GM21360 (cell line): ENCODE measurements around the gene AHNAK.

Experiments used
- ATAC-seq: cut with Tn5 transposase; IDR thresholded peaks from one replicate; pipeline ENCODE4 v1.9.1; 2021; ENCODE audit warnings: mild to moderate bottlenecking, moderate library complexity; ENCODE audit not compliant: unreplicated experiment

The AHNAK gene

GRCh38 chr11:62418136-62418535 lies 128.5 kb downstream of the AHNAK start:
- no peak for ATAC-seq

- ATAC-seq: no peak
These were observed 130.0 kb downstream of the AHNAK start for GRCh38 chr11:62416596-62416995.

GRCh38 chr11:62413060-62413696 lies 133.4 kb downstream of the AHNAK start:
- ATAC-seq: no peak

GRCh38 chr11:62411524-62411923 lies 135.1 kb downstream of the AHNAK start:
- ATAC-seq: no peak

- no peak for ATAC-seq
These were observed 135.6 kb downstream of the AHNAK start for GRCh38 chr11:62410972-62411371.

- no peak for ATAC-seq
These were observed 136.8 kb downstream of the AHNAK start for GRCh38 chr11:62409831-62410230.

- no peak for ATAC-seq
These were observed 140.6 kb downstream of the AHNAK start for GRCh38 chr11:62406034-62406433.

GRCh38 chr11:62404901-62405300 lies 141.7 kb downstream of the AHNAK start:
- ATAC-seq: no peak

- ATAC-seq: no peak
These were observed 142.2 kb downstream of the AHNAK start for GRCh38 chr11:62404435-62404834.

GRCh38 chr11:62402960-62403730 lies 143.5 kb downstream of the AHNAK start:
- ATAC-seq: no peak

GRCh38 chr11:62402226-62402959 lies 144.2 kb downstream of the AHNAK start:
- ATAC-seq: no peak

GRCh38 chr11:62401811-62402210 lies 144.8 kb downstream of the AHNAK start:
- no peak for ATAC-seq

GRCh38 chr11:62401356-62401755 lies 145.2 kb downstream of the AHNAK start:
- ATAC-seq: no peak

- no peak for ATAC-seq
These were observed 145.8 kb downstream of the AHNAK start for GRCh38 chr11:62400760-62401159.

- ATAC-seq: no peak
These were observed 146.3 kb downstream of the AHNAK start for GRCh38 chr11:62400281-62400680.

- ATAC-seq: no peak
These were observed 146.7 kb downstream of the AHNAK start for GRCh38 chr11:62399878-62400266.

GRCh38 chr11:62399172-62399877 lies 147.3 kb downstream of the AHNAK start:
- ATAC-seq: no peak

GRCh38 chr11:62398011-62398994 lies 148.3 kb downstream of the AHNAK start:
- no peak for ATAC-seq

GRCh38 chr11:62395885-62396551 lies 150.6 kb downstream of the AHNAK start:
- ATAC-seq: no peak
